Cardiac muscle cell (in vitro differentiated cells and primary cell): ENCODE data around the gene SLC35E1. TPM values are rescaled to one million over a fixed set of nuclear protein-coding genes. Genes with fewer than 3 reads are reported as not detected.

Experiments used
- DNase-seq, 2 donors: peaks; one replicate each; pipeline versions ENCODE4 v3.0.0 to v3.0.0-alpha.2; 2010 to 2017; ENCODE audit warnings: low read depth in 1 of 2, low spot score in 1 of 2
- H3K27ac ChIP-seq: fragments of 200-600 bp; sonication (generic); 2 replicates; pipeline ENCODE4 v1.5.1; 2016
- H3K27me3 ChIP-seq: fragments of 200-600 bp; sonication (generic); 2 replicates; pipeline ENCODE4 v1.6.0; 2016; ENCODE audit warnings: control low read depth
- H3K36me3 ChIP-seq: fragments of 200-600 bp; sonication (generic); 2 replicates; pipeline ENCODE4 v1.5.1; 2016; ENCODE audit warnings: control low read depth
- H3K4me1 ChIP-seq: fragments of 200-600 bp; sonication (generic); 2 replicates; pipeline ENCODE4 v1.8.1; 2017; ENCODE audit warnings: low read depth, mild to moderate bottlenecking, mixed run types
- H3K4me3 ChIP-seq: fragments of 200-600 bp; sonication (generic); 2 replicates; pipeline ENCODE4 v1.5.1; 2016; ENCODE audit warnings: mild to moderate bottlenecking
- H3K9me3 ChIP-seq: fragments of 200-600 bp; sonication (generic); 2 replicates; pipeline ENCODE4 v1.5.1; 2017; ENCODE audit warnings: low read depth, mild to moderate bottlenecking, control low read depth
- CTCF ChIP-seq: IDR thresholded peaks from 2 replicates; pipeline ENCODE4 v1.5.1; 2012; ENCODE audit warnings: low read depth, mild to moderate bottlenecking, low read length
- polyA plus RNA-seq: library from polyadenylated mRNA; unstranded; fragments of >200 nt; fragmentation: Nextera tagmentation; extraction: Ambion mirVana; gene quantifications from 2 replicates; pipeline ENCODE4 v1.2.1, GENCODE V29; 2016
- total RNA-seq: library from RNA; depleted of rRNA; stranded (reverse); fragments of >200 nt; gene quantifications from 2 replicates; pipeline ENCODE4 v1.2.3, GENCODE V29; 2016

Gene SLC35E1
- total and polyA plus RNA-seq, 2 experiments from 2014 or later, result 22.5 to 29.7 TPM

GRCh38 chr19:16585808-16586476 is 13.7 kb upstream of the SLC35E1 start:
- no peak for DNase-seq
- Histone ChIP-seq H3K4me3 (no peak overlapping the region), H3K36me3 (no peaks in the 10 kb centered on the region), H3K27ac (peak overlapping the region; percentile 79), H3K4me1 (peaks cover 77% of the 10 kb centered on the region), H3K27me3 (no peaks in the 10 kb centered on the region), H3K9me3 (no peaks in the 10 kb centered on the region)
- no peak for TF ChIP-seq CTCF

- DNase-seq, result no peak
- Histone ChIP-seq H3K4me1 (peaks cover 75% of the 10 kb centered on the region), H3K4me3 (no peak overlapping the region), H3K9me3 (no peaks in the 10 kb centered on the region), H3K27me3 (no peaks in the 10 kb centered on the region), H3K27ac (peak overlapping the region; percentile 79), H3K36me3 (no peaks in the 10 kb centered on the region)
- TF ChIP-seq CTCF, result no peak
These were observed 13.0 kb upstream of the SLC35E1 start for GRCh38 chr19:16585094-16585801.

- peaks cover 67% of the 10 kb centered on the region for H3K4me1 ChIP-seq
- no peaks in the 10 kb centered on the region for H3K27me3 ChIP-seq
- no peaks in the 10 kb centered on the region for H3K36me3 ChIP-seq
- DNase-seq, result peak; percentile 74 to 89
- H3K9me3 ChIP-seq, result no peaks in the 10 kb centered on the region
- TF ChIP-seq CTCF, result no peak
- H3K4me3 ChIP-seq, result no peak overlapping the region
- H3K27ac ChIP-seq, result peak overlapping the region; percentile 79
These were observed 12.3 kb upstream of the SLC35E1 start for GRCh38 chr19:16584248-16585093.

GRCh38 chr19:16582486-16583261 is 10.5 kb upstream of the SLC35E1 start:
- TF ChIP-seq CTCF, result no peak
- no peak for DNase-seq
- Histone ChIP-seq H3K27ac (peak overlapping the region; percentile 79), H3K9me3 (no peaks in the 10 kb centered on the region), H3K27me3 (no peaks in the 10 kb centered on the region), H3K36me3 (no peaks in the 10 kb centered on the region), H3K4me1 (peaks cover 49% of the 10 kb centered on the region), H3K4me3 (no peak overlapping the region)

- no peak overlapping the region for H3K4me3 ChIP-seq
- H3K9me3 ChIP-seq, result no peaks in the 10 kb centered on the region
- TF ChIP-seq CTCF, result no peak
- peaks cover 42% of the 10 kb centered on the region for H3K4me1 ChIP-seq
- DNase-seq, result no peak
- H3K36me3 ChIP-seq, result peaks cover under 1% of the 10 kb centered on the region
- peak overlapping the region; percentile 39 for H3K27ac ChIP-seq
- H3K27me3 ChIP-seq, result no peaks in the 10 kb centered on the region
These were observed 9.7 kb upstream of the SLC35E1 start for GRCh38 chr19:16581971-16582343.
